HG03354 (cell line): ENCODE data around the gene GLUD2.
"Not testable (repeated sequence)": the region's sequence is repeated elsewhere in the genome, so short reads cannot be mapped to it uniquely, and the experiment has no call there.

Experiments
- ATAC-seq: cut with Tn5 transposase; IDR thresholded peaks from one replicate; pipeline ENCODE4 v1.9.1; 2021; ENCODE audit warnings: mild to moderate bottlenecking; ENCODE audit not compliant: unreplicated experiment, poor library complexity, severe bottlenecking

GLUD2 gene

DNA sequence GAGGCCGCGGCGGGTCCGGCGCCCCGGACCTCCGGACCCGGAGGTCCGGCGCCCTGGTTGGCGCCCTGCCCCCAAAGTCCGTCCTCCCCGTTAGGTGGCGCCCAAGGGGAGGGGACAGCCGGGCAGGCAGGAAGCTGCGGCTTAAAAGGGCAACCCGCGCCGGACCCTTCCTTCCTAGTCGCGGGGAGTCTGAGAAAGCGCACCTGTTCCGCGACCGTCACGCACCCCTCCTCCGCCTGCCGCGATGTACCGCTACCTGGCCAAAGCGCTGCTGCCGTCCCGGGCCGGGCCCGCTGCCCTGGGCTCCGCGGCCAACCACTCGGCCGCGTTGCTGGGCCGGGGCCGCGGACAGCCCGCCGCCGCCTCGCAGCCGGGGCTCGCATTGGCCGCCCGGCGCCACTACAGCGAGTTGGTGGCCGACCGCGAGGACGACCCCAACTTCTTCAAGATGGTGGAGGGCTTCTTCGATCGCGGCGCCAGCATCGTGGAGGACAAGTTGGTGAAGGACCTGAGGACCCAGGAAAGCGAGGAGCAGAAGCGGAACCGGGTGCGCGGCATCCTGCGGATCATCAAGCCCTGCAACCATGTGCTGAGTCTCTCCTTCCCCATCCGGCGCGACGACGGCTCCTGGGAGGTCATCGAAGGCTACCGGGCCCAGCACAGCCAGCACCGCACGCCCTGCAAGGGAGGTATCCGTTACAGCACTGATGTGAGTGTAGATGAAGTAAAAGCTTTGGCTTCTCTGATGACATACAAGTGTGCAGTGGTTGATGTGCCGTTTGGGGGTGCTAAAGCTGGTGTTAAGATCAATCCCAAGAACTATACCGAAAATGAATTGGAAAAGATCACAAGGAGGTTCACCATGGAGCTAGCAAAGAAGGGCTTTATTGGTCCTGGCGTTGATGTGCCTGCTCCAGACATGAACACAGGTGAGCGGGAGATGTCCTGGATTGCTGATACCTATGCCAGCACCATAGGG, at the start of gene GLUD2:
Gene GLUD2, plus strand, starts transcription at position 170 of the 979 bp plus-strand sequence. Its CDS starts 75 bp downstream, at position 245.
- peak; percentile 55 for ATAC-seq

DNA sequence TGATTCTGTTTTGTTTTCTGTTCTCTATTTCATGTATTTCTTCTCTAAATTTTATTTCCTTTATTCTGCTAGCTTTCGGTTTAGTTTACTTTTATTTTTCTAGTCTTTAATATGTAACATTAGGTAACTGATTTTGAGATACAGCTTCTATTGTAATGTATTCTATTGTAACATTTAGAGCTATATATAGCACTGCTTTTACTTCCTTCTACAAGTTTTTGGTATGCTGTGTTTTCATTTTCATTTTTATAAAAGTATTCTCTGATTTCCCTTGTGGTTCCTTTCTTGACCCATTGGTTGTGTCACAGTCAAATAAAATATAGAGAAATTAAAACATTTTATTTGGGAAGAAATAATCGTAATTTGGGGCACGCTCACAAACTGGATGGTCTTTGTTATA, 48.0 kb upstream of the GLUD2 start:
- ATAC-seq, result peak; percentile 44

DNA sequence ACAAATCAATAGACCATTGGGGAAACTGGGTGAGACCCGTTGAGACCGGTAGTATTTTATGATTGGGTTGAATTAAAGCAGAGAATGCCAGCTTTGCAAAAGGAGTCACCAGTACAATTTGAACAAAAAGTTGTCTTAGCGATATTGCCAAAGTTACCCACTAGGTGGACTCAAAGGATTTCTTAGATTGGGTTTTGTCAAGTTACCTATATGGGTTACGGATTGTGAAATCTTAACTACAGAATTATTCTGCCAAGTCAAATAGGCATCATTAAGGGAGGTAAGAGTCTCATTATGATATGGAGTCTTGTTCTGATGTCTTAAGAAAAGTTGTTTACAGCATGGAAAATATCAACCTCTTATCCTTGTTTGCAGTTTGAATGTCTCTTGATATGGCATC, 46.8 kb upstream of the GLUD2 start:
- peak; percentile 53 for ATAC-seq

DNA sequence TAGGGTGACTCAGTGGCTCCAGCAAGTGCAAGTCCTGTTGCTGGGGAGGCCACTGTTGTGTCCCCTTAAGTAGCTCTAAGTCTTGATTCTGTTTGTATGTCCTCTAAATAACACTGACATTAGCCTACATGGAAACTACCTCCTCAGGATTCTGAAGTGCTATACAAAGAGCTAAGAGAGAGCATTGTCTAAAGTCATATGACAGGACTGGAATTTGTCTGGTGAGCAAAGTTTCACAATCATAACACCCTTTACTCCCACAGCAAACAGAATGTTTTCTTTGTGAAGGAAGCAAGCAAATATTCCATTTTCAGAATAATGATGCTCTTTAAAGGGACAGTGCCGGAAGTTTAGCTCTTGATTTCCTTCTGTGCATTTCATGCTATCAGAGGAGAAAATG, 38.5 kb upstream of the GLUD2 start:
- no peak for ATAC-seq

DNA sequence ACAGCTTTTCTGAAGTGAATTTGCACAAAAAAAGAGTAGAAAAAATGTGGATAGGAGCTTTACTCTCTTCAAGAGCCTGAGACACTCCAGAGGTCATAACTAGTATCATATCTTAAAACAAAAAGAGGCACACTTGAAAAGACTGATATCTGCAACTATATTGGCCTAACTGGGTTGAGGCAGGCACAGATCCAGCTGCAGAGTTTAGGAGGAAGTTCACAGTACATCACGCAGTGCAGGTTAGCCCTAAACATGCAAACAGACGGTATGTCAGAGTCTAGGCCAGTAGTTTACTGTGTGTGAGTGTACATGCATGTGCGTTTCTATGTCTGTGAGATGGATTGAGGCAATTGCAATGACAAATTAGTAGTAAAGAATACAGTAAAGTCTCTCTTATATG, 37.6 kb upstream of the GLUD2 start:
- no peak for ATAC-seq

DNA sequence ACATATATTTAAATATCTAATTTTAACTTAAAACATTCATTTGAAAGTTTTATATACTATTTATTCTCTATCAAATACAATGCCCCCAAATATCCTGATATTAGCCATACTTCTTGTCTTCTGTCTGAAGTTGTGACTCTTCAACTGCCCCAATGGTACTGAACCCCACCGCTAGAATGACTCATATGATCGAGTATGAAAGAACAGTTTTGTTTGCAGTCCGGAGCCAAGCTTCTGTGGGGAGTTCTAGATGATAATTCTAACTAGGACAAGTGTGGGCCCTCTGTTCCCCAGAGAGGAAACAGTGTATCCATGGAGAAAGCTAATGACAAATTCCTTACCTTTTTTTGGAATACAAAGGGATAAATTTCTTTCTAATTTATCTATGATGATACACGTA, 37.2 kb upstream of the GLUD2 start:
- no peak for ATAC-seq

DNA sequence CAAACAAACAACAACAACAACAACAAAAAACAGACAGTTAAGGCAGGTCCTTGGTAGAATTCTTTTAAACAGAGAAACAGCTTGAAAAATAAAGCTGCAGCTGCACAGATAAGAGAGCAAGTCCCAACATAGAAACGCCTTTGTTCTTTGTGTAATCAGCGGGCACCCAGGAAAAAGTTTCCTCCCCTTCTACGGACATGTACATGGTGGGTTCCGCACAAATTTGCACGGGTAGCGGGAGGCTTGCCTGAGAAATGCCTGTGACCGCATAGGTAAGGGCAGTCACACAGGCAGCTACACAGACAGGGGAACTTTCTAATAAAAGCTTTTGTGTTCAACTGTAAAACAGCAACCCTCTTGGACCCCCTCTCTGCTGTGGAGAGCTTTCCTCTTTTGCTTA, 36.2 kb upstream of the GLUD2 start:
- no peak for ATAC-seq

DNA sequence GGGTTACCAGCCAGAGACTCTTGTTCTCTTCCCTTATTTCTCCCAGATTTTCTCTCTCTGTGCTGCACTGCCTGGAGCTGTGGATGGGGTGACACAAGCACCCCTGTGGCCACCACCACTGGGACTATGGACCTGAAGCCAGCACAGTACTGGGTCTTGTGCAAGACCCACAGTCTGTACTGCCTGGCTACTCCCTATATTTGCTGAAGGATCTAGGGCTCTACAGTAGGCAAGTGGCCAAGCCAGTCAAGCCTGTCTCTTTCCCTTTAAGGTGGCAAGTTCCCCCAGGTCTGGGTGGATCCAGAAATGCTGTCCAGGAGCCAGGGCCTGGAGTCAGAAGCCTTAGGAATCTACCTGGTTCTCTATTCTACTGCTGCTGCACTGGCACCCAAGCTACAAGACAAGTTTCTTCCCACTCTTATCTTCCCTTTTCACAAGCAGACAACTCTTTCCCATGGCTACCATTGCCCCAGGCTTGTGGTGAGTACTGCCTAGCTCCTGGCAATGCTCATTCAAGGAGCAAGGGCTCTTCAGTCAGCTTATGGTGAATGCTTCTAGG, 33.4 kb upstream of the GLUD2 start:
- ATAC-seq, result no peak

DNA sequence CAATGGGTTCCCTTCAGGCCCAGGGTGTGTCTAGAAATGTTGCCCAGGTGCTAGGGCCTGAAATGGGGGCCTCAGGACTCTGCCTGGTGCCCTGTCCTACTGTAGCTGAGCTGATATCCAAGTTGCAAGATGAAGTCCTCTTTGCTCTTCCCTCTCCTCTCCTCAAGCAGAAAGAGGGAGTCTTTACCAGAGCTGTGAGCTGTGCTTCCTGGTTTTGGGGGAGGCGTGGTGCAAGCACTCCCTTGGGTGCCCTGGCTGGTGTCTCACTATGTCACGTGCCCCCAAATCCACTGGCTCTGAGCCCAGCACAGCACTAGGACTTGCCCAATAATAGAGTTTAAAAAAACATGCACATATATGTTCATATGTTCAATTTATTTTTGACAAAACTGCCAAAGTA, 32.6 kb upstream of the GLUD2 start:
- no peak for ATAC-seq

DNA sequence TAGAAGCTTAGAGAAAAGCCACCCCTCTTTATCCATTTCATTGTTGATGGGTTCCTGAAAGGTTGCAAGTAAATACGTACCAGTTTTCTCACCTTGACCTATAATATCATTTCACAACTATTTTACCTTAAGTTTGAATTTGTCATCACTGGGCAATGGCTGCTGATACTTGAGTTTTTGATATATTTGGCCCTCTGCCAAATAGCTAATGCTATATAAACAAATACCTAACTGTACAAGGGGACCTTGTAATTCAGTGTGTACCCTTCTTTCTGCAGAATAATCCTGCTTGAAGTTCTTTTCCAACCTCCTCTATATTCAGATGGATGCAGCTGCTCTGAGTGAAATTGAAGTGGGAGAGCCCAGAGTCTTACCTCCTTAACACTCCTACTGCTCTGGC, 19.0 kb upstream of the GLUD2 start:
- no peak for ATAC-seq

DNA sequence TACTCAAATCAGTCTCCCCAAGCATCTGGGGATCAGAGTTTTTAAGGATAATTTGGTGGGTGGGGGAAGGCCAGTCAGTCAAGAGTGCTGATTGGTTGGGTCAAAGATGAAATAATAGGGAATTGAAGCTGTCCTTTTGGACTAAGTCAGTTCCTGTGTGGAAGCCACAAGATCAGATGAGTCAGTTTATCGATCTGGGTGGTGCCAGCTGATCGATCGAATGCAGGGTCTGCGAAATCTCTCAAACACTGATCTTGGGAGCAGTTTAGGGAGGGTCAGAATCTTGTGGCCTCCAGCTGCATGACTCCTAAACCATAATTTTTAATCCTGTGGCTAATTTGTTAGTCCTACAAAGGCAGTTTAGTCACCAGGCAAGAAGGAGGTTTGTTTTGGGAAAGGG, 17.3 kb upstream of the GLUD2 start:
- ATAC-seq, result no peak

DNA sequence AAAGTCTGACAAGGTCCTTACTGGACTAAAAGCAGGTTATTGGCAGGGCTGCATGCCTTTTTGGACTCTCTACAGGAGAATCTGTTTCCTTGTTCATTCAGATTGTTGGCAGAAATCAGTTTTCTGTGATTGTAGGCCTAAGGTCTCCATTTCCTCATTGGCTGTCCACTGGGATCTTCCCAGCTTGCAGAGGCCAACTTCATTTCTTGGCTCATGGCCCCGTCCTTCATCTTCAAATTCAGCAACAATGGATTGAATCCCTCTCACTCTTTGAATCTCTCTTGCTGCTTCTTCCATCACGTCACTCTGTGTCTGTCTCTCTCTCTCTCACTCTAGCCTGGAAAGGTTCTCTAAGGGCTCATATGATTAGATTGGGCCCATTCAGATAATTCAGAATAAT, 14.9 kb upstream of the GLUD2 start:
- no peak for ATAC-seq

DNA sequence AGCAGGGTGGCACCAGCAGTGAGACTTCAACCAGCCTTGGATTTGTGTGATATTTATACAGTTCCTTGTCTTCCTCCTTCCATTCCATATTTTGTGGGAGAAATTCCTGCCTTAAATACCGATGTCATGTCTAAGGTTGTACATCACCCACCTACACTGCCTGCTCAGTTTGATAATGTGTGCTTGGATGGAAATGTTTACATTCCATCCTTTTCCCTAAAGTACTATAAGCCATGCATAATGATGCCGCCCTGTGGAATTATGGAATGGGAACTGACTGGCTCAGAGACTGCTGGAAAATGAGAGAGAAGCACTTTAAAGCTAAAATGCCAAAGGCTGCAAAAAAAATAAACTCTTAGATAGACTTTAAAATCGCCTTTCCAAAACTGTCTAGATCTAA, 11.3 kb upstream of the GLUD2 start:
- ATAC-seq, result no peak

DNA sequence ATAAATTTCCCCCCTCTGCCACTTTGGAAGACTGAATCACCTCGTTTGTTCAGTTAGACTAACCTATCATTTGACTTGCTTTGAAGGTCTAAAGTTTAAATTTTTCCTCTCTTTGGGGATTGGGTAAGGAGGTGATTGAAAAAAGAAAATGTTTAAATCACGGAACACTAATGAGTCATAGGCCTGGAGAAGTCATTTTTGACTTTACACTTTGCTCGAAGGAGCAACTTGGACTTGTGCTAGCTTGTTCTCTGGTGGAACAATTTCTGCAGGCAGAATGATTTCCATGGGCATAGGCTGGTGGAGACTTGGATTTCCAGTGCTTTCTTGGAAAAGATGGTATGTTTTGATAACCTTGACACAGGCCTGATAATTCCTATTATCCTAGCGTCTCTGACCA, 10.5 kb upstream of the GLUD2 start:
- no peak for ATAC-seq

DNA sequence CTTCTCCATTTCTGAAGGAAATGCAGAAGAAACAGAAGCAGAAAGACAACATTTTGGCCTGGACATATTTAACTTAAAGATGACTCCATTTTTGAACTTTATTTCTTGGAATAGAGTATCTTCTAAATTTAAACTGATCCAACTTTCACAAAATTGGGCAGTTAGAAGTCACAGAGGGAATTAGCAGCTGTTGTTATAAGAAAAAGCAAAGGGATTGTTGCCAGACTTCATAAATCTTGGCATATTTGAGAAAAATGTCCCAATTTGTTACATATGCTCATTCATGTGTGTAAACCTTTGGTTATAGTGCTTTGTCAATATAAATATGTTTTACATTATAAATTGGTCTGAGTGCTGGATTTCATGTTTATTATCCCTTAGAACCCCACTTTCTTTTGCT, 3.4 kb downstream of the GLUD2 start:
- no peak for ATAC-seq

DNA sequence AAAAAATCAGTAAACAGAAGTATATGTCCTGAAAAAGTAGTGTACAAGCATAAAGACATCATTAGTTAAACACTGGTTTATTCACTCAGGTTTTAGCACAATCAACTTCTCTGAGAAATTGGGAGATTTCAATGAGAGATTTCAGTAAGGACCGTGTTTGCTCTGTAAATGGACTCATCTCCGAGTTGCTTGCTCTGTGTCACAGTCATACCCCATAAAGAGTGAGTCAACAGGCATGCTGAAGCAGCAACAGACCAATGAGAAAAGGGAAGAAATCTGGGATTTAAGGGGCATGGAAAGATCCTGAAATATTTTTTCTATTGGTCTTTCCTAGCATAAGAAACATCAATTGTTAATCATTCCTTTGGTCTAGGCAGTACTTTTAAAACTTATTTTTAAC, 4.7 kb downstream of the GLUD2 start:
- ATAC-seq, result no peak

DNA sequence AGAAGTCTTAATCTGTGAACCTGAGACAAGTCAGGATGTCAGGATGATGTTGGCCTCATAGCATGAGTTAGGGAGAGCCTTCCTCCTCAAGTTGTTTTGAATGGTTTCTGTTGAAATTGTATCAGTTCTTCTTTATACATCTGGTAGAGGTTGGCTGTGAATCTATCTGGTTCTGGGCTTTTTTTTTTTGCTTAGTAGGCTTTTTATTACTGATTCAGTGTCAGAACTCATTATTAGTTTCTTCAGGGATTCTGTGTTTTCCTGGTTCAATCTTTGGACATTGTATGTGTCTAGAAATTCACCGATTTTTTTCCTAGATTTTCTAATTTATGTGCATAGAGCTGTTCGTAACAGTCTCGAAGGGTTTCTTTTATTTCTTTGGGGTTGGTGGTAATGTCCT, 14.9 kb downstream of the GLUD2 start:
- no peak for ATAC-seq

DNA sequence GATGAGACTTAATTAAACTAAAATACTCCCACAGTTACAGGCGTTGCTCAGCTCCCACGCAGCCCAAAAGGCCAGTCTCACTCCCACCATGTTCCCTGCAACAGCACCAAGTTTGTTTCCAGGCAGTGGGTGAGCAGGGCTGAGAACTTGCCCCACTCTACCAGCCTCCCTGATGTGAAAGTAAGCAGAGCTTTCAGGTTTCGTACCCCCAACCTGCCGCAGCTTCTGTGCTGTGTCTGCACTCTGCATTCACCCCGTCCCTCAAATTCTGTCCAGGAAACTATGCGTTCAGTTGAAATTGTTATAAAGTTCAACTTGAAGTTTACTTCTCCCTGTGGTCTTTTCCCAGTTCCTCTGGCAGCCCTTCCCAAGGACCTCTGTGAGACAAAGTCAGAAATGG, 17.2 kb downstream of the GLUD2 start:
- ATAC-seq, result no peak

DNA sequence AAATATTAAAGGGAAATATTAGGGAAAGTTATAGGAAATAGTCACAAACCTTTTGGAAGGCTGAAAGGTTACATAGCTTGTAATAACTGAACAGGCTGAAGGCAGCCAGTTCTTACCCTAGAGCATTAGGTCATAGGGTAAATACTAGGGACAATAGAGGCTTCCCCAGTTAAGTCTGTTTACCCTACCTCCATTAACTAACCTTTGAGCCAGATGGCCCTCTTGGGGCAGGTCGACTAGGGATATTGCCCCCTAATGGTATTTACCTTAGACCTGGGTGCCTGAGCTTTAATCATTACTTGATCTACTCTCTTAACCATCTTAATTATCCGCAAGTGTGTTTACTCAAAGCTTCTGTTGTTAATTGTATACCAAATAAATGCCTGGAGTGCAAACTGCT, 36.8 kb downstream of the GLUD2 start:
- not testable (repeated sequence) for ATAC-seq

DNA sequence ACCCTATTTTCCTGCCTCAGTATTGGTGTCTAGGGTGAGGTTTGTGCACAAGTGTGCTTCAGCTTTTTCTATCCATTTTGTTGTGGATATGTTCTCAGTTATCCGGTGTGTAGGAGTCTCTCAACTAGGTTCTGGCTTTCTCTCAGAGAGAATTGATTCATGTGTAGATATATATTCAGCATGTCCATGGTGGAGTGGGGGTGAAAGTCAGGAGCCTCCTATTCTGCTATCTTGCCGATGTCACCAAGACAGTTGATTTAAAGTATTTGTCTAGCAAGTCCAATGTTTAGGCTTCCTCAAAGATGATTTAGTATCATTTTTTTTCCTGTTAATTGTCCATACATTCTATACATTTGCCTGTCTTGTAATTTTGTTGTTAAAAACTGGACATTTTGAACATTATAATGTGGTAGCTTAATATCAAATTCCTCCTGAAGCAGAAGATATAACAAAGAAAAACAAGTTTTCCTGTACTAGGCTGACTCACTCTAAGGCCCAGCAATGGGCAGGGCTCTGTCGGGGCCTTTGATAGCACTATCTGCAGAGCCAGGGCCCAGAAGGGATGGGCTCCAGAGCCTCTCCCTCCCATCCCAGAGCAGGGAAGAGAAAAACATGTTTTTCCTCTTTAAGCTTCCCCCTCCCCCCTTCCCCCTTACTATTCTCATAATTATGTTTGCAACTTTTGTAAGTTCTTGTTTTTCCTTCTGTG, 37.6 kb downstream of the GLUD2 start:
- ATAC-seq, result no peak

DNA sequence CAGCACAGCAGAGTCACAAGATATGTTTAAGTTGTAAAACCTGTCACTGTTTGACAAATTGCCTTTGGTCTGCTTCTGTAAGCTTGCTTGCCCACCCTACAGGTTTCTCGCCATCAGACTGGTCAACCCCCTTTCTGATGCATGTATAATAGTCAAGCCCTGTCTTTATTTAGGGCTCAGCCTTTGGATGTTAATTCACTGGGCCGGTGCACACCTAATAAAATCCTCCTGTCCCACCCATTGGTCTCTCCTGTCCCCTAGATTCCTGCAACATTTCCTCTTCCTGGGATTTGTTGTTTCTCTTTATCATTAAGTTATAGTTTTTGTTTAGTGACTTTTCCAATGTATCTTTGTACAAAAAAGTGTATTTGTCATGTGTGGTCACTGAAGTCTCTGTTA, 38.2 kb downstream of the GLUD2 start:
- ATAC-seq, result no peak
